ENCODE data around the gene AVEN. TPM values are rescaled to one million over a fixed set of nuclear protein-coding genes. Genes with fewer than 3 reads are reported as not detected.

The AVEN gene
- total RNA-seq, 2 donors from 2014 or later = 18.9 to 20.7 TPM

GRCh38 chr15:33859992-33860545 is 178.9 kb downstream of the AVEN start:
- Histone ChIP-seq H3K4me1 (ENCODE audit: control insufficient read depth, insufficient read depth, low read length) (no peaks in the 10 kb centered on the region), H3K9me3 (ENCODE audit: control insufficient read depth, low read length) (no peaks in the 10 kb centered on the region), H3K27me3 (ENCODE audit: control insufficient read depth, insufficient read depth, low read length, poor library complexity, severe bottlenecking) (no peaks in the 10 kb centered on the region), H3K9ac (ENCODE audit: extremely low read depth, low read length, poor library complexity, severe bottlenecking) (no peak overlapping the region), H3K4me3 (ENCODE audit: low read length) (no peak overlapping the region), H3K27ac (ENCODE audit: low read depth, low read length) (no peak overlapping the region), H3K36me3 (ENCODE audit: control insufficient read depth, insufficient read depth, low read length) (peaks cover 28% of the 10 kb centered on the region)
- Mint-ChIP-seq H3K9me3 (no peaks in the 10 kb centered on the region), H3K27me3 (ENCODE audit: insufficient read depth) (no peaks in the 10 kb centered on the region), H3K4me3 (no peak overlapping the region), H3K36me3 (ENCODE audit: low read depth) (peaks cover 16% of the 10 kb centered on the region), H3K4me1 (peaks cover 17% of the 10 kb centered on the region), H3K27ac (no peak overlapping the region)
- TF ChIP-seq CTCF (conservative IDR thresholded peaks at IDR 0.05) = no peak
- 56% methylated on average over 1 of the region's 1 CpG; no CpG with 5 or more reads in 1 of the 2 experiments for WGBS, 2 experiments (ENCODE audit: insufficient coverage in 1 of 2, insufficient read length in 1 of 2)
- no peak for DNase-seq

GRCh38 chr15:33858836-33859235 is 180.2 kb downstream of the AVEN start:
- DNase-seq = no peak
- no peak overlapping the region for H3K9ac ChIP-seq (ENCODE audit: extremely low read depth, low read length, poor library complexity, severe bottlenecking)
- H3K36me3 ChIP-seq (ENCODE audit: control insufficient read depth, insufficient read depth, low read length) = peaks cover 16% of the 10 kb centered on the region
- H3K4me1 ChIP-seq (ENCODE audit: control insufficient read depth, insufficient read depth, low read length) = no peaks in the 10 kb centered on the region
- Mint-ChIP-seq H3K4me3 (no peak overlapping the region), H3K27ac (no peak overlapping the region), H3K36me3 (ENCODE audit: low read depth) (peaks cover 13% of the 10 kb centered on the region), H3K9me3 (no peaks in the 10 kb centered on the region), H3K4me1 (peaks cover 17% of the 10 kb centered on the region), H3K27me3 (ENCODE audit: insufficient read depth) (no peaks in the 10 kb centered on the region)
- no peaks in the 10 kb centered on the region for H3K9me3 ChIP-seq (ENCODE audit: control insufficient read depth, low read length)
- TF ChIP-seq CTCF (conservative IDR thresholded peaks at IDR 0.05) = no peak
- no peak overlapping the region for H3K27ac ChIP-seq (ENCODE audit: low read depth, low read length)
- H3K27me3 ChIP-seq (ENCODE audit: control insufficient read depth, insufficient read depth, low read length, poor library complexity, severe bottlenecking) = no peaks in the 10 kb centered on the region
- H3K4me3 ChIP-seq (ENCODE audit: low read length) = no peak overlapping the region
- WGBS, 2 experiments (ENCODE audit: insufficient coverage in 1 of 2, insufficient read length in 1 of 2) = 93 to 96% methylated on average over 5 to 6 of the region's 6 CpGs

- TF ChIP-seq CTCF (conservative IDR thresholded peaks at IDR 0.05) = no peak
- no peaks in the 10 kb centered on the region for H3K27me3 Mint-ChIP-seq (ENCODE audit: insufficient read depth)
These were observed 181.3 kb downstream of the AVEN start for GRCh38 chr15:33857726-33858125.

More at GRCh38 chr15:33857726-33858125, 181.3 kb downstream of the AVEN start:
- H3K36me3 ChIP-seq (ENCODE audit: control insufficient read depth, insufficient read depth, low read length) = peaks cover 13% of the 10 kb centered on the region
- 96 to 99% methylated on average over 12 to 13 of the region's 13 CpGs for WGBS, 2 experiments (ENCODE audit: insufficient coverage in 1 of 2, insufficient read length in 1 of 2)
- no peak overlapping the region for H3K4me3 ChIP-seq (ENCODE audit: low read length)
- Mint-ChIP-seq H3K4me1 (peaks cover 17% of the 10 kb centered on the region), H3K36me3 (ENCODE audit: low read depth) (peaks cover 13% of the 10 kb centered on the region), H3K9me3 (no peaks in the 10 kb centered on the region), H3K27ac (no peak overlapping the region), H3K4me3 (no peak overlapping the region)
- H3K9me3 ChIP-seq (ENCODE audit: control insufficient read depth, low read length) = no peaks in the 10 kb centered on the region
- H3K4me1 ChIP-seq (ENCODE audit: control insufficient read depth, insufficient read depth, low read length) = no peaks in the 10 kb centered on the region
- no peak overlapping the region for H3K27ac ChIP-seq (ENCODE audit: low read depth, low read length)
- no peak overlapping the region for H3K9ac ChIP-seq (ENCODE audit: extremely low read depth, low read length, poor library complexity, severe bottlenecking)
- no peak for DNase-seq
- H3K27me3 ChIP-seq (ENCODE audit: control insufficient read depth, insufficient read depth, low read length, poor library complexity, severe bottlenecking) = no peaks in the 10 kb centered on the region

Data from endodermal cell (in vitro differentiated cells).